HG03280 (cell line): ENCODE results near the gene TGM3.
"Not testable (repeated sequence)": the region's sequence is repeated elsewhere in the genome, so short reads cannot be mapped to it uniquely, and the experiment has no call there.

Experiments used
- ATAC-seq: cut with Tn5 transposase; IDR thresholded peaks from one replicate; pipeline ENCODE4 v1.9.1; 2021; ENCODE audit warnings: mild to moderate bottlenecking, moderate library complexity; ENCODE audit not compliant: unreplicated experiment

Gene TGM3

GRCh38 chr20:2295886-2296515 lies at the start of gene TGM3:
Gene TGM3 (plus strand): TSS chr20:2296001. CDS start chr20:2296064, 63 bp downstream.
- no peak for ATAC-seq

GRCh38 chr20:2246069-2246491 lies 49.7 kb upstream of the TGM3 start:
- ATAC-seq: no peak

GRCh38 chr20:2248837-2249236 lies 47.0 kb upstream of the TGM3 start:
- ATAC-seq: no peak

- ATAC-seq: no peak
These were observed 45.9 kb upstream of the TGM3 start for GRCh38 chr20:2249935-2250334.

GRCh38 chr20:2252419-2252997 lies 43.3 kb upstream of the TGM3 start:
- ATAC-seq: no peak

- no peak for ATAC-seq
These were observed 42.5 kb upstream of the TGM3 start for GRCh38 chr20:2253256-2253655.

- ATAC-seq: no peak
These were observed 41.5 kb upstream of the TGM3 start for GRCh38 chr20:2254333-2254732.

GRCh38 chr20:2255926-2256531 lies 39.8 kb upstream of the TGM3 start:
- ATAC-seq: no peak

- no peak for ATAC-seq
These were observed 36.1 kb upstream of the TGM3 start for GRCh38 chr20:2259731-2260130.

GRCh38 chr20:2260250-2260649 lies 35.6 kb upstream of the TGM3 start:
- ATAC-seq: no peak

GRCh38 chr20:2261046-2261485 lies 34.7 kb upstream of the TGM3 start:
- no peak for ATAC-seq

- ATAC-seq: no peak
These were observed 34.2 kb upstream of the TGM3 start for GRCh38 chr20:2261629-2262028.

- no peak for ATAC-seq
These were observed 31.7 kb upstream of the TGM3 start for GRCh38 chr20:2264118-2264517.

GRCh38 chr20:2264621-2265374 lies 31.0 kb upstream of the TGM3 start:
- ATAC-seq: not testable (repeated sequence)

- no peak for ATAC-seq
These were observed 22.0 kb upstream of the TGM3 start for GRCh38 chr20:2273634-2274302.

GRCh38 chr20:2276015-2276414 lies 19.8 kb upstream of the TGM3 start:
- no peak for ATAC-seq

GRCh38 chr20:2279253-2279779 lies 16.5 kb upstream of the TGM3 start:
- no peak for ATAC-seq

- no peak for ATAC-seq
These were observed 15.7 kb upstream of the TGM3 start for GRCh38 chr20:2280082-2280481.

GRCh38 chr20:2281563-2281962 lies 14.2 kb upstream of the TGM3 start:
- no peak for ATAC-seq

- ATAC-seq: no peak
These were observed 13.6 kb upstream of the TGM3 start for GRCh38 chr20:2282181-2282580.
